Neural cell (in vitro differentiated cells): ENCODE measurements around the gene LRRK1. TPM values are rescaled to one million over a fixed set of nuclear protein-coding genes. Genes with fewer than 3 reads are reported as not detected.

Experiments
- H2AFZ ChIP-seq: fragments of 200-600, 300-800 bp; sonication (generic), shearing (Covaris generic); 2 replicates; pipeline ENCODE4 v1.6.0; 2014; ENCODE audit warnings: low read depth, mild to moderate bottlenecking, antibody characterized with exemption, low read length, moderate library complexity
- H3F3A ChIP-seq: fragments of 200-600 bp; shearing (Covaris generic); 2 replicates; pipeline ENCODE4 v1.6.1; 2016; ENCODE audit warnings: mild to moderate bottlenecking, moderate library complexity, mixed read lengths, antibody characterized with exemption, low read length; ENCODE audit not compliant: insufficient read depth, poor library complexity, severe bottlenecking
- H3K27ac ChIP-seq: fragments of 200-600, 300-800 bp; sonication (generic), shearing (Covaris generic); 2 replicates; pipeline ENCODE4 v1.5.1; 2014; ENCODE audit warnings: mild to moderate bottlenecking, low read length, moderate library complexity
- H3K27me3 ChIP-seq: fragments of 300-800, 200-600 bp; sonication (generic), shearing (Covaris generic); 2 replicates; pipeline ENCODE4 v1.6.0; 2014; ENCODE audit warnings: mild to moderate bottlenecking, low read depth, low read length, moderate library complexity; ENCODE audit not compliant: insufficient read depth
- H3K36me3 ChIP-seq: fragments of 300-800, 200-600 bp; sonication (generic), shearing (Covaris generic); 2 replicates; pipeline ENCODE4 v1.5.1; 2014; ENCODE audit warnings: mild to moderate bottlenecking, antibody characterized with exemption, low read length, moderate library complexity; ENCODE audit not compliant: insufficient read depth
- H3K4me2 ChIP-seq: fragments of 300-800, 200-600 bp; sonication (generic), shearing (Covaris generic); 2 replicates; pipeline ENCODE4 v1.6.0; 2014; ENCODE audit warnings: mild to moderate bottlenecking, low read length
- H3K4me3 ChIP-seq: fragments of 300-800, 200-600 bp; sonication (generic), shearing (Covaris generic); 2 replicates; pipeline ENCODE4 v1.5.1; 2014; ENCODE audit warnings: mild to moderate bottlenecking, low read length, moderate library complexity
- H3K79me2 ChIP-seq: fragments of 200-600 bp; shearing (Covaris generic); replicated peaks from 2 replicates; pipeline ENCODE4 v1.6.0; 2014; ENCODE audit warnings: mild to moderate bottlenecking, low read length, moderate library complexity; ENCODE audit not compliant: insufficient read depth
- H3K9ac ChIP-seq: fragments of 300-800, 200-600 bp; sonication (generic), shearing (Covaris generic); 2 replicates; pipeline ENCODE4 v1.6.1; 2016; ENCODE audit warnings: mild to moderate bottlenecking, low read length, mixed read lengths
- H3K9me2 ChIP-seq: fragments of 200-600 bp; shearing (Covaris generic); 2 replicates; pipeline ENCODE4 v1.6.1; 2016; ENCODE audit warnings: mild to moderate bottlenecking, low read length, mixed read lengths; ENCODE audit not compliant: insufficient read depth
- H3K9me3 ChIP-seq: fragments of 200-600, 300-800 bp; sonication (generic), shearing (Covaris generic); 2 replicates; pipeline ENCODE4 v1.6.1; 2016; ENCODE audit warnings: mild to moderate bottlenecking, mixed run types, low read length, moderate library complexity, mixed read lengths
- H4K20me1 ChIP-seq: fragments of 200-600 bp; shearing (Covaris generic); 2 replicates; pipeline ENCODE4 v1.6.1; 2016; ENCODE audit warnings: mild to moderate bottlenecking, mixed run types; ENCODE audit not compliant: insufficient read depth
- CTCF ChIP-seq: fragments of 450-650 bp; IDR thresholded peaks from 2 replicates; pipeline ENCODE4 v1.5.1; 2014; ENCODE audit warnings: antibody characterized with exemption, mild to moderate bottlenecking, moderate library complexity; ENCODE audit not compliant: poor library complexity, severe bottlenecking
- EP300 ChIP-seq: fragments of 450-650 bp; conservative IDR thresholded peaks from 2 replicates; pipeline ENCODE4 v1.6.1; 2014; ENCODE audit warnings: antibody characterized with exemption, mild to moderate bottlenecking, moderate library complexity; ENCODE audit not compliant: poor library complexity, severe bottlenecking
- EZH2 ChIP-seq: fragments of 200-600, 300-800 bp; shearing (Covaris generic), sonication (generic); IDR thresholded peaks from 2 replicates; pipeline ENCODE4 v1.6.1; 2014; ENCODE audit warnings: antibody characterized with exemption, low read length, borderline replicate concordance, mild to moderate bottlenecking; ENCODE audit not compliant: insufficient read depth, poor library complexity, severe bottlenecking
- MXI1 ChIP-seq: fragments of 450-650 bp; conservative IDR thresholded peaks from 2 replicates; pipeline ENCODE4 v1.6.1; 2014; ENCODE audit warnings: antibody characterized with exemption, mild to moderate bottlenecking; ENCODE audit not compliant: poor library complexity, severe bottlenecking
- POLR2AphosphoS5 ChIP-seq: IDR thresholded peaks from 2 replicates; pipeline ENCODE4 v1.6.1; 2012
- RAD21 ChIP-seq: fragments of 450-650 bp; conservative IDR thresholded peaks from 2 replicates; pipeline ENCODE4 v1.6.1; 2014; ENCODE audit warnings: antibody characterized with exemption, mild to moderate bottlenecking, moderate library complexity
- REST ChIP-seq: IDR thresholded peaks from 2 replicates; pipeline ENCODE4 v1.6.1; 2012; ENCODE audit warnings: borderline replicate concordance
- SMC3 ChIP-seq: fragments of 450-650 bp; conservative IDR thresholded peaks from 2 replicates; pipeline ENCODE4 v1.6.1; 2014; ENCODE audit warnings: antibody characterized with exemption, mild to moderate bottlenecking, moderate library complexity; ENCODE audit not compliant: poor library complexity
- TAF1 ChIP-seq: IDR thresholded peaks from 2 replicates; pipeline ENCODE4 v1.6.1; 2012; ENCODE audit warnings: low read depth
- polyA plus RNA-seq: library from polyadenylated mRNA; depleted of rRNA; stranded (reverse); fragments of >200 nt; gene quantifications from 2 replicates; pipeline ENCODE4 v1.2.3, GENCODE V29; 2014

LRRK1 gene
- polyA plus RNA-seq, 1 donor from 2014 or later: 0.06 TPM

GRCh38 chr15:100875495-100875894 lies 43.7 kb upstream of the LRRK1 start:
- Histone ChIP-seq H3F3A (no peaks in the 10 kb centered on the region), H2AFZ (no peak overlapping the region), H3K36me3 (no peaks in the 10 kb centered on the region), H3K4me3 (no peak overlapping the region), H3K9me3 (no peaks in the 10 kb centered on the region), H3K79me2 (no peaks in the 10 kb centered on the region), H3K27me3 (peaks cover 35% of the 10 kb centered on the region), H3K9ac (no peak overlapping the region), H3K9me2 (no peaks in the 10 kb centered on the region), H3K4me2 (no peak overlapping the region), H3K27ac (no peak overlapping the region), H4K20me1 (no peaks in the 10 kb centered on the region)
- no peak for TF ChIP-seq RAD21
- no peak for TF ChIP-seq MXI1
- TF ChIP-seq REST: no peak
- no peak for TF ChIP-seq POLR2AphosphoS5
- TF ChIP-seq TAF1: no peak
- TF ChIP-seq EP300: no peak
- no peak for TF ChIP-seq CTCF
- no peak for TF ChIP-seq EZH2
- TF ChIP-seq SMC3: no peak

- no peaks in the 10 kb centered on the region for H3K9me3 ChIP-seq
- no peak overlapping the region for H3K4me2 ChIP-seq
- H2AFZ ChIP-seq: no peak overlapping the region
- H3K79me2 ChIP-seq: no peaks in the 10 kb centered on the region
- H3K4me3 ChIP-seq: no peak overlapping the region
- no peaks in the 10 kb centered on the region for H3F3A ChIP-seq
- TF ChIP-seq REST: no peak
- no peak for TF ChIP-seq EZH2
- TF ChIP-seq SMC3: no peak
- TF ChIP-seq TAF1: no peak
- no peak for TF ChIP-seq RAD21
- no peak for TF ChIP-seq POLR2AphosphoS5
- no peak for TF ChIP-seq EP300
- no peak for TF ChIP-seq CTCF
- TF ChIP-seq MXI1: no peak
- H3K9me2 ChIP-seq: no peaks in the 10 kb centered on the region
- no peaks in the 10 kb centered on the region for H3K36me3 ChIP-seq
- H4K20me1 ChIP-seq: no peaks in the 10 kb centered on the region
- no peak overlapping the region for H3K27ac ChIP-seq
- H3K27me3 ChIP-seq: peaks cover 40% of the 10 kb centered on the region
- H3K9ac ChIP-seq: no peak overlapping the region
These were observed 43.2 kb upstream of the LRRK1 start for GRCh38 chr15:100875976-100876375.
